Neural progenitor cell (in vitro differentiated cells): Measurements from ENCODE around the gene ZNF2. TPM values are rescaled to one million over a fixed set of nuclear protein-coding genes. Genes with fewer than 3 reads are reported as not detected.

Source experiments
- DNase-seq: peaks from one replicate; pipeline ENCODE4 v3.0.0-alpha.2; 2016; ENCODE audit warnings: low spot score
- H2AFZ ChIP-seq: fragments of 200-600 bp; sonication (generic); replicated peaks from 2 replicates; pipeline ENCODE4 v1.6.1; 2016; ENCODE audit warnings: antibody characterized with exemption
- H3F3A ChIP-seq: fragments of 200-600 bp; sonication (generic); 2 replicates; pipeline ENCODE4 v1.6.1; 2016; ENCODE audit warnings: antibody characterized with exemption, low read depth
- H3K27ac ChIP-seq: fragments of 200-600 bp; sonication (generic); 2 replicates; pipeline ENCODE4 v1.5.1; 2016; ENCODE audit warnings: mild to moderate bottlenecking
- H3K27me3 ChIP-seq: fragments of 200-600 bp; sonication (generic); 2 replicates; pipeline ENCODE4 v1.6.1; 2016; ENCODE audit warnings: mild to moderate bottlenecking, moderate library complexity
- H3K36me3 ChIP-seq: fragments of 200-600 bp; sonication (generic); 2 replicates; pipeline ENCODE4 v1.5.1; 2016
- H3K4me1 ChIP-seq: fragments of 200-600 bp; sonication (generic); 2 replicates; pipeline ENCODE4 v1.6.1; 2016; ENCODE audit warnings: mixed run types
- H3K4me2 ChIP-seq: fragments of 200-600 bp; sonication (generic); 2 replicates; pipeline ENCODE4 v1.6.1; 2016
- H3K4me3 ChIP-seq: fragments of 200-600 bp; sonication (generic); 2 replicates; pipeline ENCODE4 v1.5.1; 2016
- H3K79me2 ChIP-seq: fragments of 200-600 bp; sonication (generic); 2 replicates; pipeline ENCODE4 v1.6.1; 2016; ENCODE audit warnings: low read depth
- H3K9ac ChIP-seq: fragments of 200-600 bp; sonication (generic); 2 replicates; pipeline ENCODE4 v1.6.1; 2016
- H3K9me3 ChIP-seq: fragments of 200-600 bp; sonication (generic); 2 replicates; pipeline ENCODE4 v1.5.1; 2016; ENCODE audit warnings: low read depth
- H4K20me1 ChIP-seq: fragments of 200-600 bp; sonication (generic); 2 replicates; pipeline ENCODE4 v1.6.1; 2016; ENCODE audit warnings: low read depth
- H3K27ac Mint-ChIP-seq: 3 replicates; pipeline ENCODE4 v1.8.0; 2021; ENCODE audit warnings: mixed read lengths
- H3K27me3 Mint-ChIP-seq: 2 replicates; pipeline ENCODE4 v1.8.0; 2022; ENCODE audit warnings: low read depth, mild to moderate bottlenecking, inconsistent platforms, moderate library complexity, mixed read lengths; ENCODE audit not compliant: insufficient read depth
- H3K36me3 Mint-ChIP-seq: 3 replicates; pipeline ENCODE4 v1.8.0; 2021; ENCODE audit warnings: mixed read lengths
- H3K4me1 Mint-ChIP-seq: 3 replicates; pipeline ENCODE4 v1.8.0; 2021; ENCODE audit warnings: mixed read lengths
- H3K4me3 Mint-ChIP-seq: 3 replicates; pipeline ENCODE4 v1.8.0; 2021; ENCODE audit warnings: mild to moderate bottlenecking, moderate library complexity, mixed read lengths
- H3K9me3 Mint-ChIP-seq: 3 replicates; pipeline ENCODE4 v1.8.0; 2020; ENCODE audit warnings: mixed read lengths
- EZH2 ChIP-seq: fragments of 200-600 bp; sonication (generic); IDR thresholded peaks from 2 replicates; pipeline ENCODE4 v1.6.1; 2017; ENCODE audit warnings: antibody characterized with exemption, mild to moderate bottlenecking, moderate library complexity
- EZH2phosphoT487 ChIP-seq: fragments of 200-600 bp; sonication (generic); IDR thresholded peaks from 2 replicates; pipeline ENCODE4 v1.6.1; 2017; ENCODE audit warnings: antibody characterized with exemption
- total RNA-seq: library from RNA; depleted of rRNA; stranded (reverse); fragments of >200 nt; gene quantifications from 2 replicates; pipeline ENCODE4 v1.2.3, GENCODE V29; 2015; ENCODE audit warnings: low replicate concordance
- TF ChIP-seq, protein P1 (sequence below): fragments of 200-600 bp; sonication (generic); IDR thresholded peaks from 2 replicates; pipeline ENCODE4 v1.5.1; 2017; ENCODE audit warnings: antibody characterized with exemption, mild to moderate bottlenecking

The ZNF2 gene
- total RNA-seq, 1 donor from 2014 or later = 5.1 TPM

DNA sequence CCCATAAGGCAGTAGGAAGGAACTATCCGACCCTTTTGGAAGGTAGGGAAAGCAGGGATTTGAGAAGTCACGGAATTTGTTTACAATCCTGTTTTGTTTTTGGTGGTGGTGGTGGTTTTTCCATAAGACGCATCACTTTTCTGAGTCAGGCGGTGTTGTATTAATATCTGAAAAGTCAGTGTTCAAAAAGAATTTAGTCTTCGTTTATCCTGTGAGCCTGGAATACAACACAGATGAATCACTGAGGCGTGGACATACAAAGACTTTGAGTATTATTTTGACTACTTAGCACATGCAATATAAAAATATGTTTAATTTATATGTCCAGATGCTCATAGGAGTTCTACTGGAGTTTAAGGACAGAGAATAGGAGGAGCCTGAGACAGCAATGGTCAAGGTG, 42.5 kb downstream of the ZNF2 start:
- H3K9me3 ChIP-seq = peaks cover 27% of the 10 kb centered on the region
- no peak overlapping the region for H3K9ac ChIP-seq
- TF ChIP-seq, protein P1, sequence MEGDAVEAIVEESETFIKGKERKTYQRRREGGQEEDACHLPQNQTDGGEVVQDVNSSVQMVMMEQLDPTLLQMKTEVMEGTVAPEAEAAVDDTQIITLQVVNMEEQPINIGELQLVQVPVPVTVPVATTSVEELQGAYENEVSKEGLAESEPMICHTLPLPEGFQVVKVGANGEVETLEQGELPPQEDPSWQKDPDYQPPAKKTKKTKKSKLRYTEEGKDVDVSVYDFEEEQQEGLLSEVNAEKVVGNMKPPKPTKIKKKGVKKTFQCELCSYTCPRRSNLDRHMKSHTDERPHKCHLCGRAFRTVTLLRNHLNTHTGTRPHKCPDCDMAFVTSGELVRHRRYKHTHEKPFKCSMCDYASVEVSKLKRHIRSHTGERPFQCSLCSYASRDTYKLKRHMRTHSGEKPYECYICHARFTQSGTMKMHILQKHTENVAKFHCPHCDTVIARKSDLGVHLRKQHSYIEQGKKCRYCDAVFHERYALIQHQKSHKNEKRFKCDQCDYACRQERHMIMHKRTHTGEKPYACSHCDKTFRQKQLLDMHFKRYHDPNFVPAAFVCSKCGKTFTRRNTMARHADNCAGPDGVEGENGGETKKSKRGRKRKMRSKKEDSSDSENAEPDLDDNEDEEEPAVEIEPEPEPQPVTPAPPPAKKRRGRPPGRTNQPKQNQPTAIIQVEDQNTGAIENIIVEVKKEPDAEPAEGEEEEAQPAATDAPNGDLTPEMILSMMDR = no peak
- TF ChIP-seq EZH2 (no peak), EZH2phosphoT487 (no peak)
- H3K4me3 Mint-ChIP-seq = peak overlapping the region; percentile 92
- no peak overlapping the region for H3K27ac ChIP-seq
- no peaks in the 10 kb centered on the region for H4K20me1 ChIP-seq
- H3K27me3 Mint-ChIP-seq = peaks cover 7% of the 10 kb centered on the region
- H3K4me1 Mint-ChIP-seq = peaks cover 13% of the 10 kb centered on the region
- peaks cover 10% of the 10 kb centered on the region for H3F3A ChIP-seq
- peak overlapping the region; percentile 21 for H3K27ac Mint-ChIP-seq
- H2AFZ ChIP-seq = peak overlapping the region; percentile 92
- no peak for DNase-seq
- peaks cover 34% of the 10 kb centered on the region for H3K36me3 ChIP-seq
- H3K4me1 ChIP-seq = peaks cover 5% of the 10 kb centered on the region
- H3K36me3 Mint-ChIP-seq = peaks cover 49% of the 10 kb centered on the region
- peak overlapping the region; percentile 68 for H3K4me3 ChIP-seq
- peaks cover 17% of the 10 kb centered on the region for H3K79me2 ChIP-seq
- H3K27me3 ChIP-seq = peaks cover 14% of the 10 kb centered on the region
- H3K4me2 ChIP-seq = peak overlapping the region; percentile 92
- H3K9me3 Mint-ChIP-seq = peaks cover 54% of the 10 kb centered on the region

DNA sequence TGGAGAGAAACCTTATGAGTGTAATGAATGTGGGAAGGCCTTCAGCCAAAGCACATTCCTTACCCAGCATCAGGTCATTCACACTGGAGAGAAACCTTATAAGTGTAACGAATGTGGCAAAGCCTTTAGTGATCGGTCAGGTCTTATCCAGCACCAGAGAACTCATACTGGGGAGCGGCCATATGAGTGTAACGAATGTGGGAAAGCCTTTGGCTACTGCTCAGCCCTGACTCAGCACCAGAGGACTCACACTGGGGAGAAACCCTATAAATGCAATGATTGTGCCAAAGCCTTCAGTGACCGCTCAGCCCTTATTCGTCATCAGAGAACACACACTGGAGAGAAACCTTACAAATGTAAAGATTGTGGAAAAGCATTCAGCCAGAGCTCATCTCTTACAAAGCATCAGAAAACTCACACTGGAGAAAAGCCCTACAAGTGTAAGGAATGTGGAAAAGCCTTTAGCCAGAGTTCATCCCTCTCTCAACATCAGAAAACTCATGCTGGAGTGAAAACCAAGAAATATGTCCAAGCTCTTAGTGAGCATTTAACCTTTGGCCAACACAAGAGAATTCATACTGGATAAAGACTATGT, 49.5 kb downstream of the ZNF2 start:
- DNase-seq = no peak
- Mint-ChIP-seq H3K27me3 (peaks cover 9% of the 10 kb centered on the region), H3K4me1 (no peaks in the 10 kb centered on the region), H3K4me3 (no peak overlapping the region), H3K27ac (no peak overlapping the region), H3K9me3 (peaks cover 95% of the 10 kb centered on the region), H3K36me3 (peaks cover 89% of the 10 kb centered on the region)
- Histone ChIP-seq H3K79me2 (no peaks in the 10 kb centered on the region), H3K4me3 (no peak overlapping the region), H3K9ac (no peak overlapping the region), H3K4me2 (no peak overlapping the region), H3K27me3 (no peaks in the 10 kb centered on the region), H3F3A (peaks cover 3% of the 10 kb centered on the region), H3K36me3 (peaks cover 60% of the 10 kb centered on the region), H4K20me1 (no peaks in the 10 kb centered on the region), H3K9me3 (peaks cover 79% of the 10 kb centered on the region), H3K4me1 (no peaks in the 10 kb centered on the region), H2AFZ (no peak overlapping the region), H3K27ac (no peak overlapping the region)
- TF ChIP-seq, protein P1 = no peak
- no peak for TF ChIP-seq EZH2phosphoT487
- TF ChIP-seq EZH2 = no peak

DNA sequence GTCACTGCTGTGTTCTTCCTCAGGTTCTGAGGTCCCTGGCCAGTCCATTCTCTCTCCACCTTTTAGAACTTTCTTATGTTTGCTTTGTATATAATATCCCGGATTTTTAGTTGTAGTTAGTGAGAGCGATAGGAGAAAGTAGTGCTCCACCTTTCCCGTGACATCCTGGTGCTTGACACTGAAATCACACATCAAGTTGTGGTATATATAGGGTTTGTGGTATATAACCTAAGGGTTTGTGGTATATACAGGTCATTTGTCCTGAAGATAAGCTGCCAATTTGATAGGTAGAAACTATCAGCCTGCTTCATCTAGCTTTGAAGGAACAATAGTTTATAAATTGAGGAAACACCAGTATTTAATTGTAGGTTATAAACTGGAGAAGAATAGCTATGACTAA, 54.8 kb downstream of the ZNF2 start:
- Histone ChIP-seq H3K9me3 (peaks cover 64% of the 10 kb centered on the region), H3K79me2 (no peaks in the 10 kb centered on the region), H3K4me3 (no peak overlapping the region), H3K9ac (no peak overlapping the region), H3F3A (no peaks in the 10 kb centered on the region), H3K4me2 (no peak overlapping the region), H3K36me3 (peaks cover 35% of the 10 kb centered on the region), H2AFZ (no peak overlapping the region), H4K20me1 (no peaks in the 10 kb centered on the region), H3K27ac (no peak overlapping the region), H3K4me1 (no peaks in the 10 kb centered on the region), H3K27me3 (no peaks in the 10 kb centered on the region)
- H3K36me3 Mint-ChIP-seq = peaks cover 78% of the 10 kb centered on the region
- peaks cover 90% of the 10 kb centered on the region for H3K9me3 Mint-ChIP-seq
- DNase-seq = no peak
- H3K27ac Mint-ChIP-seq = no peak overlapping the region
- H3K27me3 Mint-ChIP-seq = peaks cover 9% of the 10 kb centered on the region
- H3K4me1 Mint-ChIP-seq = no peaks in the 10 kb centered on the region
- no peak overlapping the region for H3K4me3 Mint-ChIP-seq
- TF ChIP-seq EZH2 (no peak), EZH2phosphoT487 (no peak)
- TF ChIP-seq, protein P1 = no peak
